Measurements from ENCODE around the gene GPSM1. TPM values are rescaled to one million over a fixed set of nuclear protein-coding genes. Genes with fewer than 3 reads are reported as not detected.
"Not testable (repeated sequence)": the region's sequence is repeated elsewhere in the genome, so short reads cannot be mapped to it uniquely, and the experiment has no call there.

Gene GPSM1
- total RNA-seq, 1 experiment from 2014 or later = 24.7 TPM

DNA sequence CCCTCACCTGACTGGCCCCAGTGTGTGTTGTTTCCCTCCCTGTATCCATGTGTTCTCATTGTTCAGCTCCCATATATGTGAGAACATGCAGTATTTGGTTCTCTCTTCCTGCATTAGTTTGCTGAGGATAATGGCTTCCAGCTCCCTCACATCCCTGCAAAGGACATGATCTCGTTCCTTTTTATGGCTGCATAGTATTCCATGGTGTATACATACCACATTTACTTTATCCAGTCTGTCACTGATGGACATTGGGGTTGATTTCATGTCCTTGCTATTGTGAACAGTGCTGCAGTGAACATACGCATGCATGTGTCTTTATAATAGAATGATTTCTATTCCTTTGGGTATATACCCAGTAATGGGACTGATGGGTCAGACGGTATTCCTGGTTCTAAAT is 7.4 kb upstream of the GPSM1 start:
- not testable (repeated sequence) for H3K14ac ChIP-seq (ENCODE audit: insufficient read depth, low read length); H3K79me1 ChIP-seq (ENCODE audit: insufficient read depth, low read depth, low read length, poor library complexity, severe bottlenecking); H3K4me2 ChIP-seq (ENCODE audit: insufficient read depth, insufficient read length, low read length); H3K27ac ChIP-seq (ENCODE audit: insufficient read length, low read depth, low read length); DNase-seq; H3K9ac ChIP-seq (ENCODE audit: extremely low read depth, insufficient read length, low read length); H3K4ac ChIP-seq (ENCODE audit: low read depth, low read length); H2BK120ac ChIP-seq (ENCODE audit: low read depth, low read length, poor library complexity, severe bottlenecking); H3K27me3 Mint-ChIP-seq (ENCODE audit: low read depth); H2BK12ac ChIP-seq (ENCODE audit: insufficient read length, low read depth, low read length); H3K27me3 ChIP-seq (ENCODE audit: insufficient read depth, low read length); H3K56ac ChIP-seq (ENCODE audit: insufficient read length, low read depth, low read length); H2BK15ac ChIP-seq (ENCODE audit: low read depth, low read length); H3K27ac Mint-ChIP-seq; H3K4me1 Mint-ChIP-seq; H3K79me2 ChIP-seq (ENCODE audit: insufficient read depth, low read length); H3K23me2 ChIP-seq (ENCODE audit: insufficient read length, low read depth, low read length, poor library complexity, severe bottlenecking); H4K8ac ChIP-seq (replicated peaks; ENCODE audit: insufficient read length, low read depth, low read length); H2AK5ac ChIP-seq (ENCODE audit: insufficient read length, low read length); H3K9me3 ChIP-seq (ENCODE audit: control insufficient read depth, low read depth, low read length); H2BK5ac ChIP-seq (ENCODE audit: insufficient read length, low read length); H3T11ph ChIP-seq (ENCODE audit: low read length); H3K23ac ChIP-seq (ENCODE audit: insufficient read length, low read depth, low read length); H3K4me3 Mint-ChIP-seq; H3K4me1 ChIP-seq (ENCODE audit: insufficient read depth, low read length); H4K20me1 ChIP-seq (ENCODE audit: control insufficient read depth, insufficient read depth, insufficient read length); H2AFZ ChIP-seq (ENCODE audit: low read length); H3K18ac ChIP-seq (ENCODE audit: insufficient read length, low read depth, low read length); H4K91ac ChIP-seq (ENCODE audit: insufficient read length, low read depth, low read length); H2BK20ac ChIP-seq (ENCODE audit: low read depth, low read length, poor library complexity, severe bottlenecking); H4K5ac ChIP-seq (ENCODE audit: insufficient read length, low read depth, low read length)
- Mint-ChIP-seq H3K9me3 (peaks cover 15 to 17% of the 10 kb centered on the region in 2 experiments), H3K36me3 (ENCODE audit: insufficient read depth in 1 of 3, low read depth in 3 of 3) (peaks cover 6 to 14% (median 7%) of the 10 kb centered on the region in 3 experiments; a peak in 5 of 7 replicates)
- WGBS (ENCODE audit: extremely low coverage, insufficient read length, low lambda C conversion rate) = no CpG with 5 or more reads among the region's 3 CpGs

DNA sequence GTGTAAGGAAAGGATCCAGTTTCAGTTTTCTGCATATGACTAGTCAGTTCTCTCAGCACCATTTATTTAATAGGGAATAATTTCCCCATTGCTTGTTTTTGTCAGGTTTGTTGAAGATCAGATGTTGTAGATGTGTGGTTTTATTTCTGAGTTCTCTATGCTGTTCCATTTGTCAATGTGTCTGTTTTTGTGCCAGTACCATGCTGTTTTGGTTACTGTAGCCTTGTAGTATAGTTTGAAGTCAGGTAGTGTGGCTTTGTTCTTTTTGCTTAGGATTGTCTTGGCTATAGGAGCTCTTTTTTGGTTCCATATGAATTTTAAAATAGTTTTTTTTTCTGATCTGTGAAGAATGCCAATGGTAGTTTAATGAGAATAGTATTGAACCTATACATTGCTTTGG is 6.4 kb upstream of the GPSM1 start:
- not testable (repeated sequence) for H4K91ac ChIP-seq (ENCODE audit: insufficient read length, low read depth, low read length)

More for the DNA sequence above, 6.4 kb upstream of the GPSM1 start:
- H2BK120ac ChIP-seq (ENCODE audit: low read depth, low read length, poor library complexity, severe bottlenecking); H3K4me1 ChIP-seq (ENCODE audit: insufficient read depth, low read length); H2BK20ac ChIP-seq (ENCODE audit: low read depth, low read length, poor library complexity, severe bottlenecking); H3K79me2 ChIP-seq (ENCODE audit: insufficient read depth, low read length); H3K27me3 ChIP-seq (ENCODE audit: insufficient read depth, low read length); H3K79me1 ChIP-seq (ENCODE audit: insufficient read depth, low read depth, low read length, poor library complexity, severe bottlenecking); H2BK12ac ChIP-seq (ENCODE audit: insufficient read length, low read depth, low read length); H3K56ac ChIP-seq (ENCODE audit: insufficient read length, low read depth, low read length); H3T11ph ChIP-seq (ENCODE audit: low read length); H3K18ac ChIP-seq (ENCODE audit: insufficient read length, low read depth, low read length); H3K27me3 Mint-ChIP-seq (ENCODE audit: low read depth); H2BK5ac ChIP-seq (ENCODE audit: insufficient read length, low read length); H3K36me3 Mint-ChIP-seq (ENCODE audit: insufficient read depth in 1 of 3, low read depth in 3 of 3); H4K8ac ChIP-seq (replicated peaks; ENCODE audit: insufficient read length, low read depth, low read length); H3K4me1 Mint-ChIP-seq; H3K23me2 ChIP-seq (ENCODE audit: insufficient read length, low read depth, low read length, poor library complexity, severe bottlenecking); H2BK15ac ChIP-seq (ENCODE audit: low read depth, low read length); DNase-seq; H3K27ac ChIP-seq (ENCODE audit: insufficient read length, low read depth, low read length); H3K9me3 Mint-ChIP-seq; H3K9ac ChIP-seq (ENCODE audit: extremely low read depth, insufficient read length, low read length); H3K4ac ChIP-seq (ENCODE audit: low read depth, low read length); H3K23ac ChIP-seq (ENCODE audit: insufficient read length, low read depth, low read length); H3K9me3 ChIP-seq (ENCODE audit: control insufficient read depth, low read depth, low read length); H3K27ac Mint-ChIP-seq; H3K14ac ChIP-seq (ENCODE audit: insufficient read depth, low read length); H3K4me2 ChIP-seq (ENCODE audit: insufficient read depth, insufficient read length, low read length); H4K5ac ChIP-seq (ENCODE audit: insufficient read length, low read depth, low read length); H2AK5ac ChIP-seq (ENCODE audit: insufficient read length, low read length); H4K20me1 ChIP-seq (ENCODE audit: control insufficient read depth, insufficient read depth, insufficient read length); H3K4me3 Mint-ChIP-seq; H2AFZ ChIP-seq (ENCODE audit: low read length): not testable (repeated sequence)
